Osteocyte (in vitro differentiated cells): ENCODE results near the gene PILRB. TPM values are rescaled to one million over a fixed set of nuclear protein-coding genes. Genes with fewer than 3 reads are reported as not detected.
"Not testable (repeated sequence)": the region's sequence is repeated elsewhere in the genome, so short reads cannot be mapped to it uniquely, and the experiment has no call there.

Experiments
- DNase-seq: peaks from one replicate; pipeline ENCODE4 v3.0.0; 2021; ENCODE audit warnings: mixed read lengths; ENCODE audit not compliant: unreplicated experiment; ENCODE audit errors: extremely low spot score
- H3K27ac Mint-ChIP-seq: one replicate; pipeline ENCODE4 v1.8.0; 2021; ENCODE audit warnings: mild to moderate bottlenecking, mixed read lengths; ENCODE audit not compliant: unreplicated experiment
- H3K27me3 Mint-ChIP-seq: one replicate; pipeline ENCODE4 v1.8.0; 2021; ENCODE audit warnings: mixed read lengths; ENCODE audit not compliant: unreplicated experiment
- H3K36me3 Mint-ChIP-seq: one replicate; pipeline ENCODE4 v1.8.0; 2021; ENCODE audit warnings: mixed read lengths; ENCODE audit not compliant: unreplicated experiment
- H3K4me1 Mint-ChIP-seq: one replicate; pipeline ENCODE4 v1.8.0; 2021; ENCODE audit warnings: mixed read lengths; ENCODE audit not compliant: unreplicated experiment
- H3K4me3 Mint-ChIP-seq: one replicate; pipeline ENCODE4 v1.8.0; 2021; ENCODE audit warnings: mild to moderate bottlenecking, moderate library complexity, mixed read lengths; ENCODE audit not compliant: unreplicated experiment
- H3K9me3 Mint-ChIP-seq: one replicate; pipeline ENCODE4 v1.8.0; 2021; ENCODE audit warnings: mixed read lengths; ENCODE audit not compliant: unreplicated experiment
- CTCF ChIP-seq: fragments of 200-600 bp; sonication (generic); IDR thresholded peaks from 2 replicates; pipeline ENCODE4 v1.5.0; 2021; ENCODE audit warnings: antibody characterized with exemption, mild to moderate bottlenecking, moderate library complexity
- long read RNA-seq: library from polyadenylated mRNA; unstranded; transcript quantifications from one replicate; pipeline ENCODE4 v2.0.0, GENCODE V29; 2021
- total RNA-seq: library from RNA; stranded (reverse); gene quantifications from 2 replicates; pipeline ENCODE4 v1.2.1, GENCODE V29; 2021

PILRB gene
- 31.7 and 38.7 TPM in 2 replicates for total RNA-seq
- long read RNA-seq, result 0 reads

GRCh38 chr7:100358027-100358856 is at the start of gene PILRB:
Gene PILRB (plus strand): TSS chr7:100358117. CDS start chr7:100358303, 186 bp downstream.
- Mint-ChIP-seq H3K9me3 (no peaks in the 10 kb centered on the region), H3K4me3 (no peak within 1 kb of the TSS), H3K36me3 (peaks cover 30% of the 10 kb centered on the region), H3K27ac (no peak within 1 kb of the TSS), H3K27me3 (no peaks in the 10 kb centered on the region), H3K4me1 (no peaks in the 10 kb centered on the region)
- no peak for DNase-seq
- no peak for TF ChIP-seq CTCF

- H3K9me3 Mint-ChIP-seq, H3K27me3 Mint-ChIP-seq, DNase-seq, H3K4me3 Mint-ChIP-seq, H3K4me1 Mint-ChIP-seq, H3K27ac Mint-ChIP-seq: not testable (repeated sequence)
- H3K36me3 Mint-ChIP-seq, result peaks cover 13% of the 10 kb centered on the region
These were observed 39.6 kb upstream of the PILRB start for GRCh38 chr7:100318329-100318728.

- not testable (repeated sequence) for DNase-seq, H3K27ac Mint-ChIP-seq, H3K27me3 Mint-ChIP-seq, H3K4me3 Mint-ChIP-seq, H3K4me1 Mint-ChIP-seq, H3K9me3 Mint-ChIP-seq
- H3K36me3 Mint-ChIP-seq, result peaks cover 18% of the 10 kb centered on the region
These were observed 36.3 kb upstream of the PILRB start for GRCh38 chr7:100321648-100322047.

GRCh38 chr7:100324194-100324593 is 33.7 kb upstream of the PILRB start:
- H3K27ac Mint-ChIP-seq, result not testable (repeated sequence)

GRCh38 chr7:100325671-100326070 is 32.2 kb upstream of the PILRB start:
- H3K4me3 Mint-ChIP-seq, H3K4me1 Mint-ChIP-seq, H3K9me3 Mint-ChIP-seq, H3K27me3 Mint-ChIP-seq, H3K27ac Mint-ChIP-seq, DNase-seq: not testable (repeated sequence)
- peaks cover 15% of the 10 kb centered on the region for H3K36me3 Mint-ChIP-seq

More at GRCh38 chr7:100324194-100324593, 33.7 kb upstream of the PILRB start:
- H3K36me3 Mint-ChIP-seq, result peaks cover 19% of the 10 kb centered on the region
- not testable (repeated sequence) for H3K4me3 Mint-ChIP-seq, H3K4me1 Mint-ChIP-seq, H3K9me3 Mint-ChIP-seq, H3K27me3 Mint-ChIP-seq, DNase-seq

- H3K4me3 Mint-ChIP-seq, DNase-seq, H3K27me3 Mint-ChIP-seq, H3K27ac Mint-ChIP-seq, H3K9me3 Mint-ChIP-seq, H3K4me1 Mint-ChIP-seq: not testable (repeated sequence)
- peaks cover 14% of the 10 kb centered on the region for H3K36me3 Mint-ChIP-seq
These were observed 31.0 kb upstream of the PILRB start for GRCh38 chr7:100326914-100327313.

- peaks cover 14% of the 10 kb centered on the region for H3K4me1 Mint-ChIP-seq
- H3K4me3 Mint-ChIP-seq, result peak overlapping the region; percentile 86
- peaks cover 14% of the 10 kb centered on the region for H3K36me3 Mint-ChIP-seq
- H3K27ac Mint-ChIP-seq, result peak overlapping the region; percentile 95
- not testable (repeated sequence) for H3K27me3 Mint-ChIP-seq, H3K9me3 Mint-ChIP-seq
- peak; percentile 97 for DNase-seq
These were observed 22.1 kb upstream of the PILRB start for GRCh38 chr7:100335566-100336466.

- not testable (repeated sequence) for DNase-seq, H3K9me3 Mint-ChIP-seq, H3K27me3 Mint-ChIP-seq
- Mint-ChIP-seq H3K4me1 (peaks cover 14% of the 10 kb centered on the region), H3K4me3 (peak overlapping the region; percentile 50), H3K27ac (peak overlapping the region; percentile 78), H3K36me3 (peaks cover 25% of the 10 kb centered on the region)
These were observed 19.7 kb upstream of the PILRB start for GRCh38 chr7:100338083-100338696.

GRCh38 chr7:100341286-100341685 is 16.6 kb upstream of the PILRB start:
- not testable (repeated sequence) for H3K9me3 Mint-ChIP-seq, H3K4me3 Mint-ChIP-seq, DNase-seq, H3K27me3 Mint-ChIP-seq
- Mint-ChIP-seq H3K4me1 (peaks cover 17% of the 10 kb centered on the region), H3K36me3 (peaks cover 32% of the 10 kb centered on the region), H3K27ac (peak overlapping the region; percentile 14)
